Inferior parietal cortex (tissue), 1 donor: ENCODE measurements around the gene A4GALT.
"Not testable (repeated sequence)": the region's sequence is repeated elsewhere in the genome, so short reads cannot be mapped to it uniquely, and the experiment has no call there.

Source experiments
- DNase-seq: peaks from one replicate; pipeline ENCODE4 v3.0.0-alpha.2; 2016; ENCODE audit errors: extremely low spot score

A4GALT gene

GRCh38 chr22:42682113-42682851 is 38.4 kb downstream of the A4GALT start:
- DNase-seq: no peak

GRCh38 chr22:42680648-42681047 is 40.0 kb downstream of the A4GALT start:
- no peak for DNase-seq

GRCh38 chr22:42679691-42680090 is 41.0 kb downstream of the A4GALT start:
- DNase-seq: no peak

GRCh38 chr22:42678894-42679293 is 41.8 kb downstream of the A4GALT start:
- DNase-seq: no peak

DNA sequence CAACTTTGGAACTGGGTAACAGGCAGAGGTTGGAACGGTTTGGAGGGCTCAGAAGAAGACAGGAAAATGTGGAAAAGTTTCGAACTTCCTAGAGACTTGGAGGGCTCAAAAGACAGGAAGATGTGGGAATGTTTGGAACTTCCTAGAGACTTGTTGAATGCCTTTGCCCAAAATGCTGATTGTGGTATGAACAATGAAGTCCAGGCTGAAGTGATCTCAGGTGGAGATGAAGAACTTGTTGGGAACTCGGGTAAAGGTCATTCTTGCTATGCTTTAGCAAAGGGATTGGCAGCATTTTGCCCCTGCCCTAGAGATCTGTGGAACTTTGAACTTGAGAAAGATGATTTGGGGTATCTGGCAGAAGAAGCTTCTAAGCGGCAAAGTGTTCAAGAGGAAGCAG is 42.7 kb downstream of the A4GALT start:
- not testable (repeated sequence) for DNase-seq

GRCh38 chr22:42676059-42676607 is 44.5 kb downstream of the A4GALT start:
- no peak for DNase-seq

- DNase-seq: no peak
Observed at GRCh38 chr22:42673898-42674401, 46.7 kb downstream of the A4GALT start.

DNA sequence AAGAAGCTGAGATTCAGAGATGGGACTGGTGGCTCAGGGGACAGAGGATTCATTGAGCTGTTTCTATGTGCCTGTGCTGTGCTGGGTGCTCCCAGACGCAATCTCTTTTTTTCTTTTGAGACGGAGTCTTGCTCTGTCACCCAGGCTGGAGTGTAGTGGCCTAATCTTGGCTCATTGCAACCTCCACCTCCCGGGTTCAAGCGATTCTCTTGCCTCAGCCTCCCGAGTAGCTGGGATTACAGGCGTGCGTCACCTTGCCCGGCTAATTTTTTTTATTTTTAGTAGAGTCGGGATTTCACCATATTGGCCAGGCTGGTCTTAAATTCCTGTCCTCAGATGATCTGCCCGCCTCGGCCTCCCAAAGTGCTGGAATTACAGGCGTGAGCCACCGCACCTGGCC is 47.6 kb downstream of the A4GALT start:
- DNase-seq: not testable (repeated sequence)

- DNase-seq: no peak
Observed at GRCh38 chr22:42670921-42671709, 49.6 kb downstream of the A4GALT start.

DNA sequence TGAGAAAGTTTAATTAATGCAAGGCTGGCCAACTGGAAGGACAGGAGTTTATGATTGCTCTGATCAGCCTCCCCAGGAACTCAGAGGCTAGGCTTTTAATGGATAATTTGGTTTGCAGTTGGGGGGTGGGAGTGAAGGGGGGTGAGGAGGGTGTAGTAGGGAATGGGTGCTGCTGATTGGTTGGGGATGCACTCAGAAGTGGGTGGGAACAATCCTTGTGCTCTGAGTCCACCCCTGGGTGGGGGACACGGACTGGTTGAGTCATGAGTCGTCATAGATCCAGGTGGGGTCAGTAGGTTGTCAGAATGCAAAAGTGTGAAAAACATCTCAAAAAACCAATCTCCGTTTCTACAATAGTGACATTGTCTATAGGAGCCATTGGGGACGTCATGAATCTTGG is 50.6 kb downstream of the A4GALT start:
- DNase-seq: no peak

GRCh38 chr22:42666393-42666792 is 54.3 kb downstream of the A4GALT start:
- DNase-seq: not testable (repeated sequence)

- no peak for DNase-seq
Observed at GRCh38 chr22:42664976-42665831, 55.5 kb downstream of the A4GALT start.

DNA sequence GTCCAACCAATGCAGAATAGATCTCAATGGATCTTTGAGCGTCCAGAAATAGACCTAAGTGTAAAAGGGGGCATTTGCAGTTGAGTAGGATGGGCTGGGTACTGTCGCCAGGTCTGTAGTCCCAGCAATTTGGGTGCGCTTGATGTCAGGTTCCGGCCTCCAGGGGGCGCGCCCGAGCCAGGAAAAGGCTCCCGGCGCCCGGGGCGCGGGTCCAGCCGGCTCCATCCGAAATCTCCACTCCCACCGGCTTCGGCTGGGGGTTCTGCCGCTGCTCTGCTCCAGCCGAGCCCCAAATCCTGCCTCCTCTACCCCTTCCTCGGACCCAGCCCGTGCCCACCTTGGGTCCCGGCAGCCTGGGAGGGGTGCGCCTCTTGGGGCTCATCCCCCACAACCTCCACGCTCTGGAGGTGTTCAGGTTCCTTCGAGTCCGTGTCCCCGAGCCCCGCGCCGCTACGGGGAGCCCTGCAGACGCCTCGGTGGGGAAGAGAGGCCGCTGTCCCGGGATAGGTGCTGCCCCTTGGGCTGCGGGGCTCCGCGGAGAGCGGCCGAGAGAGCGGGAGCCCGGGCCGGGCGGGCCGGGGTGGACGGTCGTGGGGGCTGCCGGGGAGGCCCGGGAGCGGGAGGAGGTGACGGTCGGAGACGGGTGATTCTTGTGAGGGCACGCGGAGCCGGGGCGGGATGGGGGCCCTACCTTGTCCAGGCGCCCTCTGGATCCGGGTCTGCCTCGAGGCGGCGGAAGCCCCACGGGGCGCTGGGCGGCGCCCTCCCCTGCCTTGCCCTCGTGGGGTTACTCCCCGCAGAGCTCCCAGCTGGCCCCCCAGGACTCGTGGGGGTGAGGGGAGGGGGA is 58.5 kb downstream of the A4GALT start:
- peak; percentile 80 for DNase-seq

- DNase-seq: no peak
Observed at GRCh38 chr22:42656578-42656977, 64.1 kb downstream of the A4GALT start.

GRCh38 chr22:42655693-42656092 is 65.0 kb downstream of the A4GALT start:
- DNase-seq: no peak

- no peak for DNase-seq
Observed at GRCh38 chr22:42654436-42655073, 66.1 kb downstream of the A4GALT start.

- DNase-seq: no peak
Observed at GRCh38 chr22:42653999-42654398, 66.7 kb downstream of the A4GALT start.

DNA sequence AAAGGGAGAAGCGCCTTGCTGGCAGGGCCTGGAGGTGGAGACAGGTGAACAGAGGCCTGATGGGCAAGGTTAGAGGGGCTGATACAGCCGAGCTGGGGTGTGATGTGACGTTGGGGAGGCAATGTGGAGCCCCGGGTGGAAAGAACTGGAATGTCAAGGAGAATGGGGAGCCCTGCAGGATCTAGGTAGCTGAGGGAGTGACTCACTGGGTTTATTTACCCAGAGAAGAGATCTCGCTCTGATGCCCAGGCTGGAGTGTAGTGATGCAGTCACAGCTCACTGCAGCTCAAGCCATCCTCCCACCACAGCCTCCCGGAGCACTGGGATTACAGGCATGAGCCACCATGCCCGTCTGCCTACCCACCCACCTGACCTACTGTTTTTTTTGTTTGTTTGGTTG is 69.5 kb downstream of the A4GALT start:
- no peak for DNase-seq

GRCh38 chr22:42649246-42650099 is 71.2 kb downstream of the A4GALT start, which contains the start of gene CYB5R3:
Gene CYB5R3, minus strand, starts transcription at chr22:42649392. Its CDS starts 77 bp downstream, at chr22:42649315.
- DNase-seq: peak; percentile 55
